ENCODE data around the gene LCN6.

DNA sequence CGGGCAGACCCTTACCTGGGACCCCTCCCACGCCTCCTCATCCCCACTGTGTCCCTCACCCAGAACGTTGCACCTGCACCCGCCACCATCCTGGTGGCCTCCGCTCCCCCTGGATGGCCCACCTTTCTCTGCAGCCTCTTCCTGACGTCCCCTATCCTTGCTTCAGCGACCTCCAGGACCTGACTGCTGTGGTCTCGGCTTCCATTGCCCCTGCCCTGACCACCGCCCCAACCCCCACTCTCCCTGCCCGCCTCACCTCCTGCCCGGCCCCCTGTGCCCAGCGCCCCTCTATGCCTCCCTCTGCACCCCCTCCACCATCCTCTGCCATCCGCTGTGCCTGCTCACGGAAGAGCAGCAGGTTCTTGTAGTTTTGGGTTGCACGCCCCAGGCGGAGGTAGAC lies 7.8 kb downstream of the LCN6 start:
- TF ChIP-seq, protein P1, sequence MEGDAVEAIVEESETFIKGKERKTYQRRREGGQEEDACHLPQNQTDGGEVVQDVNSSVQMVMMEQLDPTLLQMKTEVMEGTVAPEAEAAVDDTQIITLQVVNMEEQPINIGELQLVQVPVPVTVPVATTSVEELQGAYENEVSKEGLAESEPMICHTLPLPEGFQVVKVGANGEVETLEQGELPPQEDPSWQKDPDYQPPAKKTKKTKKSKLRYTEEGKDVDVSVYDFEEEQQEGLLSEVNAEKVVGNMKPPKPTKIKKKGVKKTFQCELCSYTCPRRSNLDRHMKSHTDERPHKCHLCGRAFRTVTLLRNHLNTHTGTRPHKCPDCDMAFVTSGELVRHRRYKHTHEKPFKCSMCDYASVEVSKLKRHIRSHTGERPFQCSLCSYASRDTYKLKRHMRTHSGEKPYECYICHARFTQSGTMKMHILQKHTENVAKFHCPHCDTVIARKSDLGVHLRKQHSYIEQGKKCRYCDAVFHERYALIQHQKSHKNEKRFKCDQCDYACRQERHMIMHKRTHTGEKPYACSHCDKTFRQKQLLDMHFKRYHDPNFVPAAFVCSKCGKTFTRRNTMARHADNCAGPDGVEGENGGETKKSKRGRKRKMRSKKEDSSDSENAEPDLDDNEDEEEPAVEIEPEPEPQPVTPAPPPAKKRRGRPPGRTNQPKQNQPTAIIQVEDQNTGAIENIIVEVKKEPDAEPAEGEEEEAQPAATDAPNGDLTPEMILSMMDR (IDR thresholded peaks at IDR 0.05; ENCODE audit: poor library complexity) = no peak
- no peak for TF ChIP-seq EZH2 (IDR thresholded peaks at IDR 0.05; ENCODE audit: borderline replicate concordance)
- no peak for TF ChIP-seq EZH2phosphoT487 (IDR thresholded peaks at IDR 0.05; ENCODE audit: low read depth, severe bottlenecking, unreplicated experiment)

Measured in hepatocyte (in vitro differentiated cells).